GM12878 (cell line): ENCODE data around the gene COL5A1.

Source experiments
- CEBPB ChIP-seq, 2 experiments: fragments of 150-350 bp in 1 of 2; IDR thresholded peaks; 2 replicates each; pipeline ENCODE4 v1.6.1; 2012 to 2014; ENCODE audit warnings: low read depth in 2 of 2, low read length in 2 of 2, borderline replicate concordance in 1 of 2, inconsistent platforms in 1 of 2
- CTCF ChIP-seq, 3 experiments: IDR thresholded peaks in 2 of 3; conservative IDR thresholded peaks in 1 of 3; 2 replicates each; pipeline ENCODE4 v1.5.1; 2011; ENCODE audit warnings: low read depth in 3 of 3, low read length in 3 of 3, mild to moderate bottlenecking in 3 of 3, control low read depth in 2 of 3, moderate library complexity in 2 of 3, inconsistent platforms in 1 of 3, mixed read lengths in 1 of 3; ENCODE audit not compliant: control insufficient read depth in 2 of 3, insufficient read depth in 1 of 3; ENCODE audit errors: extremely low read depth in 1 of 3
- EZH2 ChIP-seq: IDR thresholded peaks from 2 replicates; pipeline ENCODE4 v1.6.1; 2012; ENCODE audit warnings: low read depth, mild to moderate bottlenecking, control low read depth, inconsistent platforms, low read length, borderline replicate concordance; ENCODE audit not compliant: control insufficient read depth
- FOXM1 ChIP-seq: IDR thresholded peaks from 2 replicates; pipeline ENCODE4 v1.6.1; 2012; ENCODE audit warnings: low read depth, mild to moderate bottlenecking, inconsistent platforms, low read length, moderate library complexity
- GABPA ChIP-seq: IDR thresholded peaks from 2 replicates; pipeline ENCODE4 v1.6.1; 2014; ENCODE audit warnings: antibody characterized with exemption, low read depth, mild to moderate bottlenecking, inconsistent platforms
- LARP7 ChIP-seq: fragments of 450-650 bp; IDR thresholded peaks from 2 replicates; pipeline ENCODE4 v1.6.1; 2017; ENCODE audit warnings: mild to moderate bottlenecking
- NBN ChIP-seq: fragments of 450-650 bp; IDR thresholded peaks from 2 replicates; pipeline ENCODE4 v1.6.1; 2016
- NR2F1 ChIP-seq: fragments of 450-650 bp; conservative IDR thresholded peaks from 2 replicates; pipeline ENCODE4 v1.6.1; 2017; ENCODE audit warnings: mild to moderate bottlenecking
- PKNOX1 ChIP-seq: fragments of 450-650 bp; IDR thresholded peaks from 2 replicates; pipeline ENCODE4 v1.6.1; 2016; ENCODE audit warnings: mild to moderate bottlenecking
- POLR2A ChIP-seq: IDR thresholded peaks from 2 replicates; pipeline ENCODE4 v1.6.1; 2011; ENCODE audit warnings: low read depth, mild to moderate bottlenecking, low read length
- POU2F2 ChIP-seq: IDR thresholded peaks from 3 replicates; pipeline ENCODE4 v1.6.1; 2011; ENCODE audit warnings: low read depth, mild to moderate bottlenecking, low read length, borderline replicate concordance
- YY1 ChIP-seq: IDR thresholded peaks from 2 replicates; pipeline ENCODE4 v1.6.1; 2011; ENCODE audit warnings: low read depth, mild to moderate bottlenecking, low read length

- TF ChIP-seq CTCF (IDR thresholded peaks at IDR 0.05 in 2 of 3, conservative IDR thresholded peaks at IDR 0.05 in 1 of 3; ENCODE audit: control insufficient read depth in 2 of 3, extremely low read depth in 1 of 3, insufficient read depth in 1 of 3, low read depth in 3 of 3, low read length in 3 of 3) (no peak), FOXM1 (no peak), PKNOX1 (no peak), NBN (no peak), NR2F1 (no peak), POU2F2 (no peak), GABPA (no peak), LARP7 (no peak), EZH2 (no peak), YY1 (no peak), POLR2A (no peak), CEBPB (IDR thresholded peaks at IDR 0.05; ENCODE audit: borderline replicate concordance in 1 of 2, low read depth in 2 of 2, low read length in 2 of 2) (no peak)
Observed at GRCh38 chr9:134793288-134794188, 151.9 kb downstream of the COL5A1 start.
